Activated CD4-positive, alpha-beta memory T cell treated with anti-CD3 and anti-CD28 coated beads for 36 hours (primary cell): ENCODE data around the gene POMZP3. TPM values are rescaled to one million over a fixed set of nuclear protein-coding genes. Genes with fewer than 3 reads are reported as not detected.

Experiments used
- total RNA-seq, 2 experiments: library from RNA; stranded (reverse); gene quantifications; one replicate each; pipeline ENCODE4 v1.2.3, GENCODE V29; 2021

Gene POMZP3
- total RNA-seq, 2 experiments from 2014 or later, result 29.3 to 29.8 TPM

Other genes with a start within 250 kb of the POMZP3 start
- gene SSC4D, start 217.6 kb downstream of the POMZP3 start, total RNA-seq, result under 1 TPM; 0.81 to 0.87 TPM
- 10 to 100 TPM; 19.4 to 20.4 TPM for gene ZP3, start 202.3 kb downstream of the POMZP3 start, total RNA-seq
- 10 to 100 TPM; 15.9 to 16.5 TPM for gene DTX2, start 165.6 kb downstream of the POMZP3 start, total RNA-seq
- 1 to 10 TPM in 1 of 2 experiments, under 1 TPM in 1; 0.65 to 1.6 TPM for gene UPK3B, start 116.7 kb downstream of the POMZP3 start, total RNA-seq
- under 1 TPM; 0.19 TPM for gene SPDYE16, start 84.0 kb downstream of the POMZP3 start, total RNA-seq